Fibroblast of mammary gland (primary cell): ENCODE measurements around the gene GLMN.
A peak's percentile ranks its signal among the peaks of the same experiment; 100 is the strongest.
"Not testable (repeated sequence)": the region's sequence is repeated elsewhere in the genome, so short reads cannot be mapped to it uniquely, and the experiment has no call there.

Source experiments
- DNase-seq: peaks from one replicate; pipeline ENCODE4 v3.0.0-alpha.2; 2010; ENCODE audit warnings: low read depth
- H3K4me3 ChIP-seq: 2 replicates; pipeline ENCODE4 v1.5.1; 2011; ENCODE audit warnings: low read depth, mild to moderate bottlenecking, low read length, moderate library complexity; ENCODE audit not compliant: control insufficient read depth
- CTCF ChIP-seq: conservative IDR thresholded peaks from 2 replicates; pipeline ENCODE4 v1.5.1; 2011; ENCODE audit warnings: low read depth, low read length, inconsistent platforms; ENCODE audit not compliant: control insufficient read depth, insufficient read depth

Gene GLMN

GRCh38 chr1:92299477-92300150 is 827 bp upstream of the GLMN start:
- TF ChIP-seq CTCF: no peak
- DNase-seq: peak; percentile 10

GRCh38 chr1:92298213-92298572 is 594 bp downstream of the GLMN start:
- TF ChIP-seq CTCF: no peak
- DNase-seq: no peak
- peak overlapping the region; percentile 88 for H3K4me3 ChIP-seq

More at GRCh38 chr1:92299477-92300150, 827 bp upstream of the GLMN start:
- peak overlapping the region; percentile 88 for H3K4me3 ChIP-seq

- no peak overlapping the region for H3K4me3 ChIP-seq
- DNase-seq: peak; percentile 76
- TF ChIP-seq CTCF: peak; percentile 78
Observed at GRCh38 chr1:92291372-92291999, 7.3 kb downstream of the GLMN start.

GRCh38 chr1:92281411-92281810 is 17.4 kb downstream of the GLMN start:
- DNase-seq, H3K4me3 ChIP-seq: not testable (repeated sequence)

- not testable (repeated sequence) for DNase-seq, H3K4me3 ChIP-seq
Observed at GRCh38 chr1:92279781-92280180, 19.0 kb downstream of the GLMN start.

GRCh38 chr1:92277105-92277723 is 21.6 kb downstream of the GLMN start:
- DNase-seq: peak; percentile 80
- H3K4me3 ChIP-seq: no peak overlapping the region
- TF ChIP-seq CTCF: no peak

- TF ChIP-seq CTCF: no peak
- DNase-seq: no peak
- H3K4me3 ChIP-seq: no peak overlapping the region
Observed at GRCh38 chr1:92276082-92276481, 22.7 kb downstream of the GLMN start.

GRCh38 chr1:92274939-92275338 is 23.8 kb downstream of the GLMN start:
- H3K4me3 ChIP-seq: no peak overlapping the region
- peak; percentile 51 for DNase-seq
- no peak for TF ChIP-seq CTCF
